Endodermal cell (in vitro differentiated cells): Measurements from ENCODE around the gene ACTRT2. TPM values are rescaled to one million over a fixed set of nuclear protein-coding genes. Genes with fewer than 3 reads are reported as not detected.
A peak's percentile ranks its signal among the peaks of the same experiment; 100 is the strongest.

Experiments used
- DNase-seq: peaks from one replicate; pipeline ENCODE4 v3.0.0-alpha.2; 2017
- H3K27ac ChIP-seq: 2 replicates; pipeline ENCODE4 v1.5.1; 2013; ENCODE audit warnings: mild to moderate bottlenecking, low read depth, low read length, moderate library complexity
- H3K27me3 ChIP-seq: 2 replicates; pipeline ENCODE4 v1.6.1; 2013; ENCODE audit warnings: mild to moderate bottlenecking, low read length, moderate library complexity; ENCODE audit not compliant: insufficient read depth, control insufficient read depth, poor library complexity, severe bottlenecking
- H3K36me3 ChIP-seq: 2 replicates; pipeline ENCODE4 v1.7.0; 2013; ENCODE audit warnings: mild to moderate bottlenecking, low read length, moderate library complexity; ENCODE audit not compliant: control insufficient read depth, insufficient read depth
- H3K4me1 ChIP-seq: one replicate; pipeline ENCODE4 v1.7.0; 2013; ENCODE audit warnings: low read length; ENCODE audit not compliant: control insufficient read depth, insufficient read depth
- H3K4me3 ChIP-seq: 2 replicates; pipeline ENCODE4 v1.5.1; 2013; ENCODE audit warnings: mild to moderate bottlenecking, low read length, moderate library complexity
- H3K9ac ChIP-seq: 2 replicates; pipeline ENCODE4 v1.6.1; 2013; ENCODE audit warnings: mild to moderate bottlenecking, low read length, moderate library complexity; ENCODE audit not compliant: poor library complexity, severe bottlenecking; ENCODE audit errors: extremely low read depth
- H3K9me3 ChIP-seq: 2 replicates; pipeline ENCODE4 v1.6.1; 2013; ENCODE audit warnings: mild to moderate bottlenecking, low read length, moderate library complexity; ENCODE audit not compliant: control insufficient read depth
- H3K27ac Mint-ChIP-seq: 2 replicates; pipeline ENCODE4 v1.8.0; 2020; ENCODE audit warnings: mixed read lengths
- H3K27me3 Mint-ChIP-seq: 2 replicates; pipeline ENCODE4 v1.8.0; 2021; ENCODE audit warnings: mild to moderate bottlenecking, mixed read lengths; ENCODE audit not compliant: insufficient read depth
- H3K36me3 Mint-ChIP-seq: 2 replicates; pipeline ENCODE4 v1.8.0; 2020; ENCODE audit warnings: low read depth, mixed read lengths
- H3K4me1 Mint-ChIP-seq: 2 replicates; pipeline ENCODE4 v1.8.0; 2020; ENCODE audit warnings: mixed read lengths
- H3K4me3 Mint-ChIP-seq: 2 replicates; pipeline ENCODE4 v1.8.0; 2020; ENCODE audit warnings: mild to moderate bottlenecking, moderate library complexity, mixed read lengths
- H3K9me3 Mint-ChIP-seq: 2 replicates; pipeline ENCODE4 v1.8.0; 2020; ENCODE audit warnings: mild to moderate bottlenecking, mixed read lengths
- WGBS, 2 experiments: methylation state at CpG; one replicate each; pipeline versions ENCODE4 v1.1.5 to v1.1.7; 2013; ENCODE audit warnings: missing lambda C conversion rate in 2 of 2, mixed read lengths in 1 of 2; ENCODE audit not compliant: insufficient coverage in 1 of 2, insufficient read length in 1 of 2; 5-methylcytosine and 5-hydroxymethylcytosine counted together
- total RNA-seq, 2 donors: library from RNA; stranded (reverse); fragmentation: NEBNext Ultra II Directional in 1 of 2; extraction: Animal tissue kit (Norgen Biotek cat#: 25700) in 1 of 2; gene quantifications; 2 replicates in 1 of 2; 3 replicates in 1 of 2; pipeline ENCODE4 v1.2.1, GENCODE V29; 2021
- TF ChIP-seq, protein P1 (sequence below): fragments of 200-600 bp; sonication (generic); conservative IDR thresholded peaks from 2 replicates; pipeline ENCODE4 v1.5.0; 2021; ENCODE audit warnings: antibody characterized with exemption, mild to moderate bottlenecking

The ACTRT2 gene
- total RNA-seq, 2 donors from 2014 or later: not detected

DNA sequence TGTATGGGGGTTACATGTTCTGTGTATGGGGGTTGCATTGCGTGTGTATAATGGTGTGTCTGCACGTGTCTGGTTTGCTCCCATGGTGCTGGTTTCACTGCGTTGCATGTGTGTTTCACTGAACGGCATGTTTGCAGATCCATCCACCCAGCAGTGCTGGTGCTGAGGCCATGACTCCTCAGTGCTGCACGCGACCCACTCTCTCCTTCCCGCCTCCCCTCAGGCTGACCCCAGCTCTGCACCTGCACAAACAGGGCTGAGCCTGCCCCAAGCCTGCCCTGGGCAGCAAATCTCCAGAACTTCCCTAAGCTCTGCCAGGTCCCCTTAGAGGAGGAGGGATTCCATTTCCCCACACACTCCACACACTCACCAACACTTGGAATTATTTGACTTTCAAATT, 18.7 kb downstream of the ACTRT2 start:
- WGBS, 2 experiments: 89% methylated on average over 7 of the region's 7 CpGs; no CpG with 5 or more reads in 1 of the 2 experiments
- Histone ChIP-seq H3K36me3 (no peaks in the 10 kb centered on the region), H3K27me3 (no peaks in the 10 kb centered on the region), H3K9me3 (peaks cover 15% of the 10 kb centered on the region), H3K9ac (no peak overlapping the region), H3K4me3 (no peak overlapping the region), H3K27ac (no peak overlapping the region), H3K4me1 (no peaks in the 10 kb centered on the region)
- H3K4me1 Mint-ChIP-seq: no peaks in the 10 kb centered on the region
- DNase-seq: no peak
- H3K9me3 Mint-ChIP-seq: peaks cover 42% of the 10 kb centered on the region
- TF ChIP-seq, protein P1, sequence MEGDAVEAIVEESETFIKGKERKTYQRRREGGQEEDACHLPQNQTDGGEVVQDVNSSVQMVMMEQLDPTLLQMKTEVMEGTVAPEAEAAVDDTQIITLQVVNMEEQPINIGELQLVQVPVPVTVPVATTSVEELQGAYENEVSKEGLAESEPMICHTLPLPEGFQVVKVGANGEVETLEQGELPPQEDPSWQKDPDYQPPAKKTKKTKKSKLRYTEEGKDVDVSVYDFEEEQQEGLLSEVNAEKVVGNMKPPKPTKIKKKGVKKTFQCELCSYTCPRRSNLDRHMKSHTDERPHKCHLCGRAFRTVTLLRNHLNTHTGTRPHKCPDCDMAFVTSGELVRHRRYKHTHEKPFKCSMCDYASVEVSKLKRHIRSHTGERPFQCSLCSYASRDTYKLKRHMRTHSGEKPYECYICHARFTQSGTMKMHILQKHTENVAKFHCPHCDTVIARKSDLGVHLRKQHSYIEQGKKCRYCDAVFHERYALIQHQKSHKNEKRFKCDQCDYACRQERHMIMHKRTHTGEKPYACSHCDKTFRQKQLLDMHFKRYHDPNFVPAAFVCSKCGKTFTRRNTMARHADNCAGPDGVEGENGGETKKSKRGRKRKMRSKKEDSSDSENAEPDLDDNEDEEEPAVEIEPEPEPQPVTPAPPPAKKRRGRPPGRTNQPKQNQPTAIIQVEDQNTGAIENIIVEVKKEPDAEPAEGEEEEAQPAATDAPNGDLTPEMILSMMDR: no peak
- no peaks in the 10 kb centered on the region for H3K36me3 Mint-ChIP-seq
- no peak overlapping the region for H3K27ac Mint-ChIP-seq
- no peak overlapping the region for H3K4me3 Mint-ChIP-seq
- H3K27me3 Mint-ChIP-seq: peaks cover 3% of the 10 kb centered on the region

DNA sequence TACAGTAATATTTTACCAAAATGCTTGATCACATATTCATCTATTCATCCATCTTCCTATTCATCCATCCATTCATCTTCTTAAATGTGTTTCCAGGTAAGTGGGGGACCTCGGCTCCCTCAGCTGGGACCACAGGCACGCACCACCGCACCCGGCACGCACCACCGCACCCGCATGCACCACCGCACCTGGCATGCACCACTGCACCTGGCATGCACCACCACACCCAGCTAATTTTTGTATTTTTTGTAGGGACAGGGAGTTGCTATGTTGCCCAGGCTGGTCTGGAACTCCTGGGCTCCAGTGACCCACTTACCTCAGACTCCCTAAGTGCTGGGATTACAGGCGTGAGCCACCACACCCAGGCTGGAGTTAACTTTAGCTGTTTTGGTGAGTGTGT, 21.2 kb downstream of the ACTRT2 start:
- H3K27ac ChIP-seq: no peak overlapping the region
- Mint-ChIP-seq H3K36me3 (no peaks in the 10 kb centered on the region), H3K27me3 (peaks cover 3% of the 10 kb centered on the region), H3K27ac (no peak overlapping the region), H3K4me1 (no peaks in the 10 kb centered on the region), H3K4me3 (no peak overlapping the region), H3K9me3 (peaks cover 32% of the 10 kb centered on the region)
- TF ChIP-seq, protein P1: no peak
- H3K4me1 ChIP-seq: no peaks in the 10 kb centered on the region
- H3K9ac ChIP-seq: no peak overlapping the region
- peak; percentile 11 for DNase-seq
- peaks cover 26% of the 10 kb centered on the region for H3K9me3 ChIP-seq
- H3K36me3 ChIP-seq: no peaks in the 10 kb centered on the region
- H3K27me3 ChIP-seq: no peaks in the 10 kb centered on the region
- H3K4me3 ChIP-seq: no peak overlapping the region
- 93 to 94% methylated on average over 7 to 9 of the region's 9 CpGs for WGBS, 2 experiments

DNA sequence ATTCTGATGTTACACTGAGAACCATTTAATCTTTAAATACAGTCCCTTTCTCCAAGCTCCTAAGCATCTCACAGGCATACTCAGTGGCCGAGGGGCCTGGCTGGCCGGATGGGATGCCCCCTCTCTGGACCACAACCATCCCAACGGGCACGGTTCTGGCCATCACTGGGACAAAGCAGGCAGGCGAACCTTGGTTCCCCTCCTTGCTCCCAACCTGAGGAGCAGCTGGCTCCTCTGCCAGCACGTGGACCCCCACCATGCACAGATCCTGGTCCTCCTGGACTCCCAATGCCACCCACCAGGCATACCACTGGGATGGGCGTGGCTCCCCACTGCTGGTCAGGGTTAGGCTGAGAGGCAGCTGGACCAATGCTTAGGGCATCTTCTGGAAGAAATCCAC, 27.9 kb downstream of the ACTRT2 start:
- Histone ChIP-seq H3K4me1 (no peaks in the 10 kb centered on the region), H3K27ac (no peak overlapping the region), H3K36me3 (no peaks in the 10 kb centered on the region), H3K9me3 (peaks cover 15% of the 10 kb centered on the region), H3K4me3 (no peak overlapping the region), H3K9ac (no peak overlapping the region), H3K27me3 (no peaks in the 10 kb centered on the region)
- Mint-ChIP-seq H3K27ac (no peak overlapping the region), H3K27me3 (peaks cover 6% of the 10 kb centered on the region), H3K4me3 (no peak overlapping the region), H3K36me3 (peaks cover 3% of the 10 kb centered on the region), H3K9me3 (peaks cover 56% of the 10 kb centered on the region), H3K4me1 (no peaks in the 10 kb centered on the region)
- TF ChIP-seq, protein P1: no peak
- 71 to 72% methylated on average over 7 of the region's 7 CpGs for WGBS, 2 experiments
- peak; percentile 17 for DNase-seq
